HUES64 (cell line): Measurements from ENCODE around the gene NRG3.

Experiments
- H3K27ac ChIP-seq: 2 replicates; pipeline ENCODE4 v1.7.0; 2013; ENCODE audit warnings: low read depth, low read length, inconsistent platforms
- H3K27me3 ChIP-seq: 2 replicates; pipeline ENCODE4 v1.6.1; 2013; ENCODE audit warnings: mild to moderate bottlenecking, low read length; ENCODE audit not compliant: insufficient read depth
- H3K36me3 ChIP-seq: 2 replicates; pipeline ENCODE4 v1.6.1; 2013; ENCODE audit warnings: mild to moderate bottlenecking, low read length; ENCODE audit not compliant: insufficient read depth
- H3K4me1 ChIP-seq: 2 replicates; pipeline ENCODE4 v1.6.1; 2013; ENCODE audit warnings: mild to moderate bottlenecking, low read length, moderate library complexity; ENCODE audit not compliant: insufficient read depth
- H3K4me3 ChIP-seq: 2 replicates; pipeline ENCODE4 v1.5.1; 2013; ENCODE audit warnings: mild to moderate bottlenecking, low read length, moderate library complexity
- H3K9ac ChIP-seq: 2 replicates; pipeline ENCODE4 v1.6.1; 2013; ENCODE audit warnings: mild to moderate bottlenecking, low read depth, low read length
- H3K9me3 ChIP-seq: 2 replicates; pipeline ENCODE4 v1.6.1; 2013; ENCODE audit warnings: low read depth, low read length; ENCODE audit not compliant: insufficient read depth
- WGBS: fragments of 150-250, 120-280 bp; methylation state at CpG from one replicate; pipeline ENCODE4 v1.1.7; 2013; ENCODE audit warnings: missing lambda C conversion rate; 5-methylcytosine and 5-hydroxymethylcytosine counted together

NRG3 gene

DNA sequence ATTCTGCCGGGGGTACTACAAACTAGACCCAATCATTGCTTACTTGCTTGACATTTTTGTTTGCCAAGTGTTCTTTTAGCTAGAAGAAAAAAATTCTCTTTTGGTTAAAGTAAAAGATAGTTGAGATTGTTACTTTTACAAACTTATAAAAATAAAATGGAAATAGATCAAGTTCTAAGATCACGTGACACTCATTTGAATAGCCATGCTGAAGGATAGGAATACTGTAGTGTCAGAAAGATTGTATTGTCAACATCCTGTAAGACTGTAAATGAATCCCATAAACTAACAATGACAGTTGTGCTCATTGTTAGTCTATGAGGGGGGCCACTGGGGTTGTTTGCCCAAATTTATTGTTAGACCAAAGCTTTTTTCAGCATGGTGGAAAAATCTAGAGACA is 10.5 kb downstream of the NRG3 start:
- H3K27me3 ChIP-seq: no peaks in the 10 kb centered on the region
- no peak overlapping the region for H3K27ac ChIP-seq
- no peak overlapping the region for H3K9ac ChIP-seq
- no peak overlapping the region for H3K4me3 ChIP-seq
- no peaks in the 10 kb centered on the region for H3K36me3 ChIP-seq
- H3K9me3 ChIP-seq: no peaks in the 10 kb centered on the region
- WGBS: 94% methylated on average over 2 of the region's 2 CpGs
- peaks cover 42% of the 10 kb centered on the region for H3K4me1 ChIP-seq

GRCh38 chr10:81886939-81887338 is 11.9 kb downstream of the NRG3 start:
- H3K9me3 ChIP-seq: no peaks in the 10 kb centered on the region
- no peak overlapping the region for H3K4me3 ChIP-seq
- H3K9ac ChIP-seq: no peak overlapping the region
- no peaks in the 10 kb centered on the region for H3K36me3 ChIP-seq
- no peaks in the 10 kb centered on the region for H3K27me3 ChIP-seq
- H3K27ac ChIP-seq: no peak overlapping the region
- peaks cover 33% of the 10 kb centered on the region for H3K4me1 ChIP-seq

DNA sequence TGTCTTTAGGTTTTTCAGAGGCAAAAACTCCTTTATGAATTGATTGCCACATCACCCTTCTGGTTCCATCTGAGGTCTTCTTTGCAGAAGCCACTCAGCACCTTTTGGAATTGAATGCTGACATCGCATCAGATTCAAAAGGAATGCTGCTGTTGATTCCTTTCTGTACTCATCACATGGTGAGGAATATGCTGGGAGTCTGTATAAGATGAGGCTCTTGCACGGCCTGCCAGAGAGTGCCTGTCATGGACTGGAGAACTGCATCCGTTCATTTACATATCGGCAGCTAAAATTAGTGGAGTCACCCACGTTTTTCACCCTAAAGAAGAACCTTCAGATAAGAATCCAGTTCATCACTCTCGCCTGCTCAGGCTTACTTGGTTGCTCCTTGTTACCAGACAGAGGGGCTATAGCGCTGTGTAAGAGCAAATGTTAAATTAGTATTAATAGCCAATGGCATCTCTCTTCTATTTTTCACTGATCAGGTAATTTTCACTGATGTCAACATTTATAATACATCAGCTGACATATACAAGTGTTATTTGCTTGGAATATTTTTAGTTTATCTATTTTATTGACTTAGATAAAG is 14.3 kb downstream of the NRG3 start:
- no peaks in the 10 kb centered on the region for H3K9me3 ChIP-seq
- no peak overlapping the region for H3K4me3 ChIP-seq
- no peaks in the 10 kb centered on the region for H3K27me3 ChIP-seq
- H3K9ac ChIP-seq: no peak overlapping the region
- peaks cover 30% of the 10 kb centered on the region for H3K4me1 ChIP-seq
- H3K27ac ChIP-seq: no peak overlapping the region
- 86% methylated on average over 7 of the region's 7 CpGs for WGBS
- H3K36me3 ChIP-seq: no peaks in the 10 kb centered on the region

DNA sequence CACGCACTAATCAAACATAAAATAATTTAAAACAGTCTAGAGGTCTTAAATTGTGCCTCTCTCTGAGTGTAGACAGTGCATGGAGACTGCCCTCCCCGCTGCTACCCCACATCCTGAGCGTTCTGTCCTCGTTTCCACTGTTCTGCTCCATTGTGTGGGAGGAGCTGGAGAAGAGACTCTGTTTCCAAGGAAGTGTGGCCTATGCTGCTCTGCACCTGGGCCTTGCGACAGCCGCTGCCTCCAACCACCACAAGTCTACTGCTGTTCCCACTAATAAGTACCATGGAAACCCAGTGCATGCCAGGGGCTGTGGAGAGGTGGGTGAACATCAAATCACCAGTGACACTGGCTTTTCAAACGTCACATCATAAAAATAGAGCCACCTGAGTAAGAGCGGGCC is 19.6 kb downstream of the NRG3 start:
- Histone ChIP-seq H3K27me3 (no peaks in the 10 kb centered on the region), H3K4me3 (no peak overlapping the region), H3K27ac (no peak overlapping the region), H3K9ac (no peak overlapping the region), H3K9me3 (no peaks in the 10 kb centered on the region), H3K4me1 (peaks cover 10% of the 10 kb centered on the region; the same call in 1 of the 2 replicates), H3K36me3 (no peaks in the 10 kb centered on the region)
- 91% methylated on average over 8 of the region's 8 CpGs for WGBS

GRCh38 chr10:81898518-81898917 is 23.5 kb downstream of the NRG3 start:
- Histone ChIP-seq H3K9me3 (no peaks in the 10 kb centered on the region), H3K4me3 (no peak overlapping the region), H3K27me3 (no peaks in the 10 kb centered on the region), H3K4me1 (no peaks in the 10 kb centered on the region), H3K27ac (no peak overlapping the region), H3K9ac (no peak overlapping the region), H3K36me3 (no peaks in the 10 kb centered on the region)
- WGBS: no CpG with 5 or more reads among the region's 1 CpG

DNA sequence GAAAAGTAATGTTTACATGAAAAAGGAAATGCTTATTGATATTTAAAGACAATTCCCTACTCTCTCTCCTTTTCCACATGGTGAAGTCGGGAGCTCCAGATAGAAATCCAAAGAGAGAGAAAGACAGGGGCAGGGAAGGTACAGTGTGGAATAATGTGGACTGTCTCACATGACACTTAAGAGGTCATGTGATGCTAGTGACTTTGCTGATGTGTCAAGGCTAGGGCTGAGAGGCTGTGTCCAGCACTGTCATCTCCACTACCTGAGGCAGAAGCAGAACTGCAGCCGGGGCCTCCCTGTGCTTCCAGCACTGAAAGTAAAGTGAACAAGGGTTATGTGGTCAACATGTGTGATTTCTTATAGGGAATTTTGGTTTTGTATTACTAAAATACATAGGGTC is 26.0 kb downstream of the NRG3 start:
- Histone ChIP-seq H3K27ac (no peak overlapping the region), H3K4me3 (no peak overlapping the region), H3K36me3 (no peaks in the 10 kb centered on the region), H3K27me3 (no peaks in the 10 kb centered on the region), H3K4me1 (peaks cover 17% of the 10 kb centered on the region), H3K9me3 (no peaks in the 10 kb centered on the region), H3K9ac (no peak overlapping the region)
- 85% methylated on average over 2 of the region's 2 CpGs for WGBS

GRCh38 chr10:81903472-81903871 is 28.5 kb downstream of the NRG3 start:
- Histone ChIP-seq H3K27ac (no peak overlapping the region), H3K36me3 (no peaks in the 10 kb centered on the region), H3K9me3 (no peaks in the 10 kb centered on the region), H3K27me3 (no peaks in the 10 kb centered on the region), H3K4me1 (peaks cover 25% of the 10 kb centered on the region), H3K9ac (no peak overlapping the region), H3K4me3 (no peak overlapping the region)
- WGBS: 91% methylated on average over 4 of the region's 4 CpGs

DNA sequence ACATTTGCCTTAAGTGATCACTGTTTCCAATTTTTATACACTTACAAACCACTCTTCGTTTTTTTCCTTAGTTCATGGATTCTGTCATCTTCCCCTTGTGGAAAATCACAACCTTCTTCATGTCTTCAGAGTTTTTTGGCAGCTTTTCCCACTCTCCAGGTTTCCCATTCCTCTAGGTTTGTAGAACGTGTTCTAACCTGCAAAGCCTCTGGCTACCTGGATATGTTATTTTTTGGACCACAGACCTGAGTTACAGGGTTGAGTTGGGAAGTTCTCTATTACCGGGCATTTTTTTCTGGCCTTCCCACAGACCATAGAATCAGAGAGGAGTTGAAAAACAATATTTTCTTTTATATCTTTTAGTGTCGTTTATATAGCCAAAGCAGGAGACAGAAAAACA is 30.2 kb downstream of the NRG3 start:
- Histone ChIP-seq H3K9me3 (no peaks in the 10 kb centered on the region), H3K4me3 (no peak overlapping the region), H3K9ac (no peak overlapping the region), H3K27ac (no peak overlapping the region), H3K27me3 (no peaks in the 10 kb centered on the region), H3K36me3 (no peaks in the 10 kb centered on the region), H3K4me1 (peaks cover 25% of the 10 kb centered on the region)
- 94% methylated on average over 4 of the region's 4 CpGs for WGBS

DNA sequence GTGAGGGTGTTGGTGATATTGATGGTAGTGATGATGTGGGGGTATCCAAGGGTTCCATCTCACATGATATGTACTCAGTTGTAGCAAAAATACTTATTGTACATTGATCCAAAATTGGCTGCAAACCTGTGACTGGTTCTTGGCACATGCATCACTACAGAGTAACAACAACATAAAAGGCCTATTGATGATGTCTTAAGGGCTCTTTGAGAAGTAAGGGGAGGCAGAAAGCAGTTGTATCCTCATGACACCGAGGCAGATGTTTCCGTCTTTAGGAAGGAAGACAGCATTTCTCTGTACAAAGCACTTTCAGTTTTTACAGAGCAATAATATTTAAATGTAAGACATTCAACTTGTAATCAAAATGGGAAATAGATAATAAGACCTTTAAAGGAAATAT is 34.5 kb downstream of the NRG3 start:
- H3K4me3 ChIP-seq: no peak overlapping the region
- no peak overlapping the region for H3K27ac ChIP-seq
- no peaks in the 10 kb centered on the region for H3K27me3 ChIP-seq
- WGBS: 94% methylated on average over 2 of the region's 2 CpGs
- no peaks in the 10 kb centered on the region for H3K9me3 ChIP-seq
- H3K4me1 ChIP-seq: peaks cover 23% of the 10 kb centered on the region
- H3K9ac ChIP-seq: no peak overlapping the region
- H3K36me3 ChIP-seq: no peaks in the 10 kb centered on the region

DNA sequence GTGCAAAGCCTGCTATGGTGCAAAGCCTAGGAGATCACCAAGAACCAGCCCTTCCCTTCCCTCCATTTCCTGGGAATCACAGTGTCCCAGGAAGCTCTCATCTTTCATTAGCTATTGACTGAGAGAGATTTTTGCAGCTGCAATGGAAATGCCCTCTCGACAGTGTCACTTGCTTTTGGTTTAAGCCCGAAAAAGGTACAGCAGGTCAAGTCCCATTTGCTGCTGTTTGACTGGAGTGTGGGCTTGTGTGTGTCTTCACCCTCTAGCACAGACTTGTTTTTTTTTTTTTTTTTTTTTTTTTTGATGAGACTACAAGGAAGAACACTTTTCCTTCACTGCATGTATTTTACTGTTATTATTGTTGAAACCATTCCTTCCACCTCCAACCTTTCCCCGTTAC is 36.3 kb downstream of the NRG3 start:
- WGBS: 85% methylated on average over 2 of the region's 3 CpGs
- H3K4me3 ChIP-seq: no peak overlapping the region
- peaks cover 21% of the 10 kb centered on the region for H3K4me1 ChIP-seq
- H3K9ac ChIP-seq: no peak overlapping the region
- H3K27ac ChIP-seq: no peak overlapping the region
- H3K36me3 ChIP-seq: no peaks in the 10 kb centered on the region
- no peaks in the 10 kb centered on the region for H3K27me3 ChIP-seq
- no peaks in the 10 kb centered on the region for H3K9me3 ChIP-seq

DNA sequence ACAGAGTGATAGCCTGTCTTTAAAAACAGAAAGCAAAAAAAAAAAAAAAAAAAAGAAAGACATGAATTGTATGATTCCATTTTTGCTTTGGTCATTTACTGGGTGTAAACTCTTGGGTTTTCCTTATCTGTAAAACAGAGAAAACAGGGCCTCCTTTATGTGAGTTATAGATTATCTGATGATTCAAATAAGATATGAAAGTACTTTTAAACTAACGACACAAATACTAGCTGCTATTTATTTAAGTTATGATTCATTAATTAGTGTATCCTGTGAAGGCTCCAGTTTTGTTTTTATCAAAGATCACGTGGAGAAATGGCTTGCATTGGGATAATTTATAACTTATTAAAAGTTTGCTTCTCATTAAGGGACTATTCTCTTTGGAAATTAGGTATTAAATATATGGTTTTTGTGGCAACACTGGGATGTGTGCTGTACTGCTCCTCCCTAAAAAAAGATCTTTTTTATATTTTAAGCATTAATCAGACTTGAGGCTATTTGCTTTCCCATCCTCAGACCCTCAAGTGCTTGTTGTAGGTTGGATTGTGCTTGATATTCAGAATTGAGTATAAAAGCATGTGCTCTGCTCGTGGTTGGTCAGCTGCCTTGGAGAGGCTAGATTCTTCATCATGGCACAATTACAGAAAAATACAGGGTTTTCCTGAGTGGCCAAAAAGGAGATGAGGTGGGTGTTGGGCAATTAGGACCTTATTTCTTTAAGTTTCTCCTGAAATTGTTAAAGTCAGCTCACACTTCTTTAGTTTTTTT is 39.9 kb downstream of the NRG3 start:
- no peak overlapping the region for H3K9ac ChIP-seq
- H3K27me3 ChIP-seq: no peaks in the 10 kb centered on the region
- H3K4me3 ChIP-seq: no peak overlapping the region
- no peaks in the 10 kb centered on the region for H3K36me3 ChIP-seq
- 85% methylated on average over 1 of the region's 3 CpGs for WGBS
- peaks cover 22% of the 10 kb centered on the region for H3K4me1 ChIP-seq
- H3K27ac ChIP-seq: no peak overlapping the region
- no peaks in the 10 kb centered on the region for H3K9me3 ChIP-seq

GRCh38 chr10:81915504-81915897 is 40.5 kb downstream of the NRG3 start:
- H3K27ac ChIP-seq: no peak overlapping the region
- no peaks in the 10 kb centered on the region for H3K36me3 ChIP-seq

More at GRCh38 chr10:81915504-81915897, 40.5 kb downstream of the NRG3 start:
- Histone ChIP-seq H3K9me3 (no peaks in the 10 kb centered on the region), H3K4me3 (no peak overlapping the region), H3K9ac (no peak overlapping the region), H3K4me1 (peaks cover 22% of the 10 kb centered on the region), H3K27me3 (no peaks in the 10 kb centered on the region)
- 21% methylated on average over 2 of the region's 2 CpGs for WGBS
